Ishikawa (cell line): ENCODE results near the gene ZNF185.

Experiments
- CEBPB ChIP-seq: IDR thresholded peaks from 2 replicates; pipeline ENCODE4 v1.6.1; 2012
- CREB1 ChIP-seq: IDR thresholded peaks from 2 replicates; pipeline ENCODE4 v1.6.1; 2012; ENCODE audit warnings: low read depth
- EGR1 ChIP-seq: IDR thresholded peaks from 2 replicates; pipeline ENCODE4 v1.6.1; 2012
- EP300 ChIP-seq: IDR thresholded peaks from 2 replicates; pipeline ENCODE4 v1.6.1; 2012; ENCODE audit warnings: borderline replicate concordance
- FOXM1 ChIP-seq: IDR thresholded peaks from 2 replicates; pipeline ENCODE4 v1.6.1; 2012; ENCODE audit warnings: low read depth, borderline replicate concordance
- NFIC ChIP-seq: IDR thresholded peaks from 2 replicates; pipeline ENCODE4 v1.6.1; 2012
- RAD21 ChIP-seq: IDR thresholded peaks from 2 replicates; pipeline ENCODE4 v1.6.1; 2012; ENCODE audit warnings: low read depth
- REST ChIP-seq: IDR thresholded peaks from 2 replicates; pipeline ENCODE4 v1.6.1; 2012; ENCODE audit warnings: low read depth, mild to moderate bottlenecking
- TAF1 ChIP-seq: IDR thresholded peaks from 2 replicates; pipeline ENCODE4 v1.6.1; 2012; ENCODE audit warnings: low read depth, mild to moderate bottlenecking
- TCF12 ChIP-seq: IDR thresholded peaks from 2 replicates; pipeline ENCODE4 v1.6.1; 2012; ENCODE audit warnings: low read depth
- TEAD4 ChIP-seq: IDR thresholded peaks from 2 replicates; pipeline ENCODE4 v1.6.1; 2012
- YY1 ChIP-seq: IDR thresholded peaks from 2 replicates; pipeline ENCODE4 v1.6.1; 2012; ENCODE audit warnings: low read depth
- ZBTB7A ChIP-seq: IDR thresholded peaks from 2 replicates; pipeline ENCODE4 v1.6.1; 2012; ENCODE audit warnings: low read depth
- TF ChIP-seq, protein P1 (sequence below): IDR thresholded peaks from 2 replicates; pipeline ENCODE4 v1.6.1; 2012
- TF ChIP-seq, protein P2 (sequence below): IDR thresholded peaks from 2 replicates; pipeline ENCODE4 v1.6.1; 2012

The ZNF185 gene

DNA sequence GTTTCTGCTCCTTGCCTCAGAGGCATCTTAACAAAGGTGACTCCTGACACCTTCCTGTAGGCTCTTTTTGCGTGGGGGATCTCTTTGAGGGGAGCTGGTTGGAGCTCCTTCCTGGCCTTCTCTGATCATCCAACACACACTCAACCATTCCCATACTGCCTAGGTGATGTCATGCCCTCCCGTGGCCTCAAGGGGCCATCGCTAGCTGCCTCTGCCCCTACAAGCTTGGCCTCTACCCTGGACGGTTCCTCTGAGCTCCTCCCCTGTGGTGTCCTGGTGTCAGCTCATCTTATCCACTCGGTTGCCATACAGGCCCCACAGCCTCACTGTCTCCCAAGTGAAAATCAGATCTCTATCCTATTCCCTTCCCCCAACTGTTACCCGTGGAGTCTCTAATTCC lies 13.7 kb upstream of the ZNF185 start:
- TF ChIP-seq TAF1 (no peak), ZBTB7A (no peak), RAD21 (no peak), TEAD4 (no peak), FOXM1 (no peak), CEBPB (no peak), NFIC (no peak), EP300 (no peak), REST (no peak), YY1 (no peak), EGR1 (no peak), CREB1 (no peak), TCF12 (no peak)
- TF ChIP-seq, protein P1, sequence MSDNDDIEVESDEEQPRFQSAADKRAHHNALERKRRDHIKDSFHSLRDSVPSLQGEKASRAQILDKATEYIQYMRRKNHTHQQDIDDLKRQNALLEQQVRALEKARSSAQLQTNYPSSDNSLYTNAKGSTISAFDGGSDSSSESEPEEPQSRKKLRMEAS, result no peak
- TF ChIP-seq, protein P2, sequence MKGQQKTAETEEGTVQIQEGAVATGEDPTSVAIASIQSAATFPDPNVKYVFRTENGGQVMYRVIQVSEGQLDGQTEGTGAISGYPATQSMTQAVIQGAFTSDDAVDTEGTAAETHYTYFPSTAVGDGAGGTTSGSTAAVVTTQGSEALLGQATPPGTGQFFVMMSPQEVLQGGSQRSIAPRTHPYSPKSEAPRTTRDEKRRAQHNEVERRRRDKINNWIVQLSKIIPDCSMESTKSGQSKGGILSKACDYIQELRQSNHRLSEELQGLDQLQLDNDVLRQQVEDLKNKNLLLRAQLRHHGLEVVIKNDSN, result no peak

GRCh38 chrX:152886716-152887115 lies 11.2 kb upstream of the ZNF185 start:
- no peak for TF ChIP-seq CREB1
- no peak for TF ChIP-seq RAD21
- TF ChIP-seq TEAD4, result no peak
- TF ChIP-seq, protein P2, result no peak
- TF ChIP-seq EGR1, result no peak
- no peak for TF ChIP-seq CEBPB
- no peak for TF ChIP-seq TAF1
- TF ChIP-seq, protein P1, result no peak
- TF ChIP-seq ZBTB7A, result no peak
- TF ChIP-seq NFIC, result no peak
- TF ChIP-seq EP300, result no peak
- no peak for TF ChIP-seq FOXM1
- TF ChIP-seq YY1, result no peak
- no peak for TF ChIP-seq REST
- TF ChIP-seq TCF12, result no peak

DNA sequence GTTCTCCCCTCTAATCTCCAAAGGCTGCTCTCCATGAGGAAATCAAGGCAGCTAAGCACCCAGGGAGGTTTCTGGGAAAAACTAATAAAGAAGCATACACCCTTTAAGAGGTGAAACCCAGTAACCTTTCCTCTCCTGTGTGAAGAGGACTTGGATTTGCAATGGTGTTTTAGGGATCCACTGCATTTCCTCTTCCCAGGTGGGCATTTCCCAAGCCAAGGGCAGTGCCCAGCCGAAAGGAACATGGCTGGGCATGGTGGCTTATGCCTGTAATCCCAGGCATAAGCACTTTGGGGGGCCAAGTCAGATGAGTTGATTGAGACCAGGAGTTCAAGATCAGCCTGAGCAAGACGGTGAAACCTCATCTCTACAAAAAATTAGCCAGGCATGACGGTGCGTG lies 5.4 kb upstream of the ZNF185 start:
- TF ChIP-seq, protein P2, result no peak
- TF ChIP-seq RAD21 (no peak), TCF12 (no peak), TEAD4 (no peak), REST (no peak), CREB1 (no peak), NFIC (no peak), EGR1 (no peak), ZBTB7A (no peak)
- TF ChIP-seq, protein P1, result no peak
